LNCaP clone FGC (cell line): ENCODE results near the gene FJX1.
"Not testable (repeated sequence)": the region's sequence is repeated elsewhere in the genome, so short reads cannot be mapped to it uniquely, and the experiment has no call there.

Experiments used
- DNase-seq: peaks from one replicate; pipeline ENCODE4 v3.0.0-alpha.2; 2011; ENCODE audit warnings: low read depth
- H3K4me3 ChIP-seq: 2 replicates; pipeline ENCODE4 v1.5.1; 2011; ENCODE audit warnings: mild to moderate bottlenecking, low read depth, low read length, control low read depth
- CTCF ChIP-seq: IDR thresholded peaks from 2 replicates; pipeline ENCODE4 v1.5.1; 2012; ENCODE audit warnings: mild to moderate bottlenecking; ENCODE audit not compliant: control insufficient read depth, insufficient read depth; ENCODE audit errors: extremely low read depth

FJX1 gene

GRCh38 chr11:35641964-35642363 is 23.7 kb downstream of the FJX1 start:
- H3K4me3 ChIP-seq = no peak overlapping the region
- TF ChIP-seq CTCF = no peak
- DNase-seq = no peak

- no peak for DNase-seq
- no peak overlapping the region for H3K4me3 ChIP-seq
- TF ChIP-seq CTCF = no peak
Observed at GRCh38 chr11:35647421-35648093, 29.3 kb downstream of the FJX1 start.

DNA sequence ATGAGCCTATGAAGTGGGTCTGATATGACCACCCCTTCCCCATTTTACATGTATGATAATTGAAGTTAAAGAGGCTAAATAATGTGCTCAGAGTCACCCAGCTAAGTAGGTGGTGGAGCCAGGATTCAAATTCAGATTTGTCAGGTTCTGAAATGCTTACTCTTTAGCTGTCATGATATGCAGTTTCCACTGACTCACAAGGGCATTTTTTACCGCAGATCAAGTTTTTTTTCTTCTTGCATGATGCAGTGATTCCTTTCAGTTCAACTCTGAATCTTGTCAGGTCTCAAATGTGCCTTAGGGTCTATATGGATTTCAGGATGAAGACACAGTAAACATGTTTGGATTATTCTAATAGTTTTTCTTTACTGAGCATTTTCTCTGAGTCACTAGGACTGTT is 31.7 kb downstream of the FJX1 start:
- no peak for TF ChIP-seq CTCF
- DNase-seq = no peak
- H3K4me3 ChIP-seq = no peak overlapping the region

GRCh38 chr11:35650467-35650866 is 32.2 kb downstream of the FJX1 start:
- no peak overlapping the region for H3K4me3 ChIP-seq
- TF ChIP-seq CTCF = no peak
- DNase-seq = no peak

DNA sequence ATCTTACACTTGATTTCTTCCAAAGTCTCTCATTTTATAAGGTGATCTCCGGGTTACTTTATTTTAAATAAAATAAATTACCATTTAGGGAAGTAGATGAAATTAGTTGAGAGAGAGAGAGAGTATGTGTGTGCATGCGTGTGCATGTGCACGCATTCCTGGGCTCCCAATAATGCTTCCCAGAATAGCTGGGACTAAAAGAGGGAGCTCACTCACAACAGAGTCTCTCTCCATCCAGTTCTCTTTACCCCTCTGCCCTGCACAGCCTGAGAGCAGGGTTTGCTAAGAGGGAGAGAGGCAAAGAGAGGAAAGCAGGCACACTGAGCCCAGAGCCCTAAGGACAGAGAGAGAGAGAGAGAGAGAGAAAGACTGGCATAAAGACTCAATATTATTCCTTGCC is 33.0 kb downstream of the FJX1 start:
- H3K4me3 ChIP-seq = no peak overlapping the region
- TF ChIP-seq CTCF = no peak
- no peak for DNase-seq

- DNase-seq = not testable (repeated sequence)
Observed at GRCh38 chr11:35652786-35653185, 34.5 kb downstream of the FJX1 start.

GRCh38 chr11:35654711-35655110 is 36.5 kb downstream of the FJX1 start:
- no peak for TF ChIP-seq CTCF
- no peak overlapping the region for H3K4me3 ChIP-seq
- DNase-seq = no peak

More at GRCh38 chr11:35652786-35653185, 34.5 kb downstream of the FJX1 start:
- not testable (repeated sequence) for H3K4me3 ChIP-seq
